ENCODE results near the gene PTK6.
A peak's percentile ranks its signal among the peaks of the same experiment; 100 is the strongest.

The PTK6 gene

DNA sequence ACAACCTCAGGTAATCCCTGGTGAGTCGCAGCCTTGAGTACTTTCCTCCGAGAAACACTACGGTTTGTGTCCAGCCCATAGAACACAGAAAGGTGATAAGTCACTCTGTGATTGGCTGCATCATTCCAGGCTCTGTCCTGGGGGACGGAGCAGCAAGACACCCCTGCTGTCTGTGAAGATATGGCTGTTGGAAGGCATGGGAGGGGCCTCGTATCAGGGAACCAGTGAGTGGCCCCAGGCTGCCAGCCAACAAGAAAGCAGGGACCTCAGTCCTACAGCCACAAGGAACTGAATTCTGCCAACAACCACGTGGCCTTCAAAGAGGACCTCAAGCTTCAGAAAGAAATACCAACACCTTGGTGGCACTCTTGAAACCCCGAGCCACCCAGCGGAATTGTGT, 31.9 kb downstream of the PTK6 start:
- no peak for DNase-seq

GRCh38 chr20:63504642-63505041, 32.5 kb downstream of the PTK6 start:
- no peak for DNase-seq

GRCh38 chr20:63503524-63503923, 33.7 kb downstream of the PTK6 start:
- DNase-seq = no peak

GRCh38 chr20:63502671-63503172, 34.5 kb downstream of the PTK6 start:
- no peak for DNase-seq

DNA sequence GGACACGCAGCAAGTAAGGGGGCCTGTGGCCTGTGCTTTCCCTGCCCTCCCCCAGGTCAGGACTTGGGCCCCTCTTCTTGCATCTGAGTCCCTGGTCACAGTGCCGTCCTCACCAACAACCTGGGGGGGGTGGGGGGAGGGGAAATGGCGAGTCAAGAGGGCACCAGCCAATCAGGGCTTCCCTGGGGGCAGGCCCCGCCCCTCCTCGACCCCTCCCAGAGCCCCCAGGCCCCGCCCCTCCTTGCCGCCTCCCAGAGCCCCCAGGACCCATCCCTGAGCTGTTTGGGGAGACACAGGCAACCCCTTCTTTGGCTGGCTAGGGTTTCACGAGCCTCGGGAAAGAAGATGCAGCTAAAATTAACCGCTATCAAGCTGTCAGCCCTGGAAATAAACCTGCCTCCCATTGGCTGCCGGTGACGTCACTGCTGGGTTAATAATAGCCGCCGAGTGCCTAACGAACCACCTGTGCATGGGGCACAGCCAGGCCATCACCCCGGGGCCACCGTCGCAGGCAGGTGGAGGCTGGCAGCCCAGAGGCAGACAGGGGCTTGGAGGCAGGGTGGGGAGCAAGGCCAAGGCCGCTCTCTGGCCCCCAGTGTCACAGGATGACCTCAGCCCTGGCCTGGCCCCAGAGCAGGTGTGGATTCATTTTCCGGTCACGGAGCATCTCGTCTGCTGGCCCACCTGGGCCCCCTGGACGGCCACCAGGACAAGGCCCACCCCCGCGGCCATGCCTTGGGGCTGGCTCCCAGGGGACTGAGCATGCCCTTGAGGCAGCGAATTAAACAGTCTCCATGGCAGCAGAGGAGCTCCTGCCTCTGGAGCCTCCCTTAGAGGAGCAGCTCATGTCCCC, 35.1 kb downstream of the PTK6 start:
- DNase-seq = peak; percentile 60 to 77

DNA sequence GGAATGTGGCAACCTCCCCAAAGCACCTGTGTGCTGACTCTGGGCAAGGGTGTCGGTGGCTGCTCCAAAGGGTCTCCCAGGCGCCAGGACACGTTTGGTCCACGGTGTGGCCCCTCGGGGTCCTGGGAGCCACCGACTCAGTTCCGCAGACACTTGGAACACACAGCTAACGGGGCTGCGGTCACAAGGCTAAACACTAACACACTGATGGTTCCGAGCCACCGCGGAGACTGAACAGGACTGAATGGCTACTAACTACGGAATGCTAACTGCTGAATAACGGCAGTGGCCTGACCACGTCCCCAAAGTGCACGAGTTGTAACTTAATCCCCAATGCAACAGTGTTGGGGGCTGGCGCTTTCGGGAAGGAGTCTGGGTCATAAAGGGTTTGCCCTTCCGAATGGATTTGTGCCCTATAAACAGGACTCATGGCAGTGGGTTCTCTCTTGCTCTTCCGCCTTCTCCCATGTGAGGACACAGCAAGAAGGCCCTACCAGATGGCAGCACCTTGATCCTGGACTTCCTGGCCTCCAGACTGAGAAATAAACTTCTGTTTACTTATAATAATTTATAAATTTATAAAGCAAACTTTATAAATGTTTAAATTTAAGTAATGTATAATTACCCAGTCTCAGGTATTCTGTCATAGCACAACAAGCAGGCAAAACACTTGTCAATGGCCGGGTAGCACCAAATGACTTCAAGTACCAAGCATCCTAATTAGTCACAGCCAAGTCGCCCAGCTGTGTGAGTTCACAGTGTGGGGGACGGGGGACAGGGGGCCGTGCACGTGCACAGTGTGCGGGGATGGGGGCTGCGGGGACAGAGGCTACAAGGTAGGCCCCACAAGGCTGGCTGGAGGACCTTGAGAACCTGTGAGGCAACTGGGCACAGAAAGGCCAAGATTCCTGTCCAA, 36.0 kb downstream of the PTK6 start:
- no peak for DNase-seq

DNA sequence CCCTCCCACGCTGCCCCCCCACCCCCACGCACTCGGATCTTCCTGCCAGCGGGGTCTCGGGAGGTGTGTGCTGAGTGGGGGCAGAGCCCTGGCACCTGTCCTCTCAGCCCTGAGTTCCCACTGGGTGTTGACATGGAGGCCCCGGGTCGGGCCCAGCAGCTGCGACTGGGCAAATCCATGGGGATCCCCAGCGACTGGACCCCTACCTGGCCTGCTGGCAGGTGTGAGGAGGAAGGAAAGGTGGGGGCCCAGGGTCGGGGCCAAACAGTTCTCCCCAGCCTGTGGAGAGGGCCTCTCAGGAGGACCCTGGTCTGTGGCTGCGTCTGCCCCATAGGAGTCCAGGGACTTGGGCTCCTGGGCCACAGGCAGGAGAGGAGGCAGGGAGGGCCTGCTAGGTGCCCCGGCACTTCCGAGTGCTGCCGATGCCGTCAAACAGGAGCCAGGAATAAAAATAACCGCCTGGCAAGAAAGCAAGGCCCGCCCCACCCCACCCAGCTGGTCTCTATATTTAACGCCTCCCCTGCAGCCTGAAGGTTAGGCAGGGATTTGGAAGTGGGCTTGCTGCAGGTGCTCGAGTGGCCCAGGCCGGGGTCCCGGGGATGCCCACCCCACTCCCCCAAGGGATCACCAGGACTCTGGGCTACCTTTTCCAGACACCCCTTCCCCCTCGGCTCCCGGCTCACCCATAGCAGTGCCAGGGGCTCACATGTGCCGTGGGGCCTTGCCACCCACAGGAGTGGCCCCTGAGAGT, 36.9 kb downstream of the PTK6 start:
- DNase-seq = no peak

DNA sequence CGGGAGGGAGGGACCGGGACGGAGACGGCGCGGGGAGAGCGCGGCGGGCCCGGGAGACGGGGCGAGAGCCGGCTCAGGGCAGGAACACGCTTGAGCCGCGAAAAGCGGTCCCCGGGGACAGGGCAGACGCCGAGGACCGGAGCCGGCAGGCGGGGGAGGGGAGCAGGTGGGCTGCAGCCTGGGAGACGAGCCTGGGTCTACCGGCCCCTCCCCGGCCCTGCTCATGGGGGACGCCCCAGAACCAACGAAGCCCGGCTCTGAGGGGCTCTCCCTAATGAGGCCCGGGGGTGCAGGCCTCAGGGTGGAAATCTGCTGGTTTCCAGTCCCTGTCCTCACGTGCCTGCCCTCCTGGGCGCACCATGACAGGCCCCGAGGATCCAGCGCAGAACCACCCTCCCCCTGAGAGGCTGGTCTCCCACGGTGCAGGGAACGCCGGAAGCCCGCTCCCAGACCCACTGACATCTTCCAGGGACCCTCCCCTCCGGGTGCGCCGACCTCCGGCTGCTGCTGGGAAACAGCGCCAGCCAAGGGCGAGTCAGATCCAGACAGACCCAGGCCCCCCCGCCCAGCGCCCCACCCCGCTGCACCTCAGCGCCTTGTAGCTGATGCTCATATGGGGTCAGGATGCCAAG, 37.7 kb downstream of the PTK6 start:
- no peak for DNase-seq

GRCh38 chr20:63498960-63499337, 38.2 kb downstream of the PTK6 start, which contains the start of gene EEF1A2:
Gene EEF1A2, minus strand, starts transcription at chr20:63499083. Its CDS starts 1,320 bp downstream, at chr20:63497763.
- peak in 1 of 2 experiments; percentile 73 for DNase-seq

DNA sequence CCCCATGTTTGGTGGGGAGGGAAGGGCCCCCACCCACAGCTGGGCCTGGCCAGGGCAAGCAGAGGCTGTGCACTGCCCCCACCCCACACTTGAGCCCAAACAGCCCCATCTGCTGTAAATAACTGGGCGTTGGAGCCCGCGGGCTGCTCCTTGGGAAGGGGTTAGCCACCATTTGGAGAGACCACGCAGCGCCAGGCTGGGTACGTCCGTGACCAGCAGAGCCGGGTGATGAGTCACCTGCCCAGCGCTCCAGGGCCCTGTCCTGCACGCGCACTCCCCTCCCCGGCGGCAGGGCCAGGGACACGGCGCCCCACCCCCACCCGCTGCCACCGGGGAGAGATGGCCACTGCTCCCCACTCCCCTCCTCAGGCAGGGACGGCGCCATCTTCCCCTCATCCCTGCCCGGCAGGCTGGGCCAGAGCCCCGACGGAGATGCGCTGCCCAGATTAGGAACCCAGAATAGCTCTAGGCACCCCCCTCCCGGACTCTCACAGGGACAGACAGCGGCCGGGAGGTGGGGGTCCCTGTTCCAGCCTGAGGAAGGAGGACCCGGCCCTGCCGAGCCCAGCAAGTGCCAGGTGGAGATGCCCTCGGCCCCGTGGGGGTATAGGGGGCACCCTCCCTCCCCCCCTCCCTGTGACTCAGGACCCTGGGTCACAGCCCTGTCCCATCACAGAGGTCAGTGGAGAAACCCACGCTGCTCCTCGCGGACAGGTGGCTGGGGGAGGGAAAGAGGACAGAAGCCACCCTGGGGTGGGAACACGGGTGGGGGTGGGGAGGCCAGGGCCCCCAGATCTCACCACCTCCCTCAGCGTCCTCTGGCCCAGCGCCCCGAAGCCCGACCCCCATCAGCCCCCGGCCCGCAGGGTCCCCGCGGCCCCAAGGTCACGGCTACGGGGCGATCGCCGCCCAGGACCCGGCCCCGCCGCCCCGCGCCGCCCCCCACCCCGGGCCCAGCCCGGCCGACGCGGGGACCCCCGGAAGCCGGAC, 38.9 kb downstream of the PTK6 start:
- peak in 1 of 2 experiments; percentile 45 for DNase-seq

DNA sequence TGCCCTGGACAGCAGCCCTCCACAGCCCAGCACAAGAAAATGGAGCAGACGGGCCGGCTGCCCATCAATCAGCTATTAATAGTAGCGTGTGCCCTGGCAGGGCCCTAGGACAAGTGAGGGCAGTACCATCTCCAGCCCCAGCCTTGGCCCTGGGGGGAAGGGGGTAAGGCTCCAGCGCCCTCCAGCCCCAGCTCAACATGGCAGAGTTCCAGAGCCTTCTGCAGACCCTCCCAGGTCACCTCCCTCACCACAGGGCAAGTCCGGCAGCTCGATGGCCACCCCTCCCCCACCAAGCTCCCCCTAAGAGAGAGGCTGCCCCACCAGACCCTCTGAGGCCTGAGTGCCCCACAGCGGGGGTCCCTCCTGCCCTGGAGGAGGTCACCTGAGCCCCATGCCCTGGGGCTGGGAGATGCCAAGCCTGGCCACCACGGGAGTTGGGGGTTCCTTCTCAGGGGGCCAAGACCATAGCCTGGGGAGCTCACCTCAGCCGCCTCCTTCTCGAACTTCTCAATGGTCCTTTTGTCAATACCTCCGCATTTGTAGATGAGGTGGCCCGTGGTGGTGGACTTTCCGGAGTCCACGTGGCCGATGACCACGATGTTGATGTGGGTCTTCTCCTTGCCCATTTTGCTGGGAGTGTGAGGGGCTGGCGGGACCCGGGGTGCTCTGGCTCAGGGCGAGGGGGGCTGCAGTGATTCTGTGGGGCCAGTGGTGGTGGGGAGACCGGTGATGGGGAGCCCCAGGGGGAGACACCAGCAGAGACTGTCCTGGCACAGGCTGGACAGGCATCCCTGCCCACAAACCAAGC, 39.8 kb downstream of the PTK6 start:
- no peak for DNase-seq

- DNase-seq = no peak
These were observed 40.5 kb downstream of the PTK6 start for GRCh38 chr20:63496596-63497120.

- DNase-seq = no peak
These were observed 41.2 kb downstream of the PTK6 start for GRCh38 chr20:63495741-63496595.

- no peak for DNase-seq
These were observed 41.9 kb downstream of the PTK6 start for GRCh38 chr20:63495167-63495720.

- no peak for DNase-seq
These were observed 42.6 kb downstream of the PTK6 start for GRCh38 chr20:63494420-63495166.

- no peak for DNase-seq
These were observed 43.1 kb downstream of the PTK6 start for GRCh38 chr20:63494084-63494419.

- no peak for DNase-seq
These were observed 43.6 kb downstream of the PTK6 start for GRCh38 chr20:63493563-63494020.

GRCh38 chr20:63492982-63493381, 44.2 kb downstream of the PTK6 start:
- no peak for DNase-seq

Measured in NCI-H446 (cell line).